Breast epithelium (tissue), 4 donors: ENCODE measurements around the gene TMEM214. TPM values are rescaled to one million over a fixed set of nuclear protein-coding genes. Genes with fewer than 3 reads are reported as not detected.

Experiments used
- DNase-seq, 2 donors: peaks; one replicate each; pipeline ENCODE4 v3.0.0-alpha.2; 2019; ENCODE audit warnings: low spot score in 2 of 2
- H3K27ac ChIP-seq, 2 donors: fragments of 200-600 bp; sonication (generic) in 1 of 2; one replicate each; pipeline ENCODE4 v1.5.1; 2016 to 2019; ENCODE audit warnings: mild to moderate bottlenecking in 1 of 2
- H3K27me3 ChIP-seq, 2 donors: fragments of 200-600 bp; sonication (generic) in 1 of 2; one replicate each; pipeline versions ENCODE4 v1.5.1 to v1.6.0; 2017 to 2019; ENCODE audit warnings: control low read depth in 1 of 2, mild to moderate bottlenecking in 1 of 2
- H3K36me3 ChIP-seq: fragments of 200-600 bp; one replicate; pipeline ENCODE4 v1.5.1; 2019
- H3K4me1 ChIP-seq, 2 donors: fragments of 200-600 bp; sonication (generic); one replicate each; pipeline ENCODE4 v1.5.1; 2016 to 2019; ENCODE audit warnings: control low read depth in 1 of 2
- H3K4me3 ChIP-seq, 3 donors: fragments of 200-600 bp; sonication (generic); 1 replicate in 2 of 3; 2 replicates in 1 of 3; pipeline ENCODE4 v1.5.1; 2016 to 2019; ENCODE audit warnings: mild to moderate bottlenecking in 3 of 3, moderate library complexity in 2 of 3
- H3K9me3 ChIP-seq, 2 donors: fragments of 200-600 bp; sonication (generic) in 1 of 2; one replicate each; pipeline ENCODE4 v1.5.1; 2016 to 2019; ENCODE audit warnings: control low read depth in 1 of 2
- CTCF ChIP-seq, 3 donors: fragments of 450-650 bp; IDR thresholded peaks; one replicate each; pipeline ENCODE4 v1.5.1; 2016 to 2017; ENCODE audit warnings: antibody characterized with exemption in 3 of 3, mild to moderate bottlenecking in 3 of 3, moderate library complexity in 3 of 3
- POLR2A ChIP-seq: fragments of 450-650 bp; IDR thresholded peaks from one replicate; pipeline ENCODE4 v1.6.1; 2016; ENCODE audit warnings: antibody characterized with exemption, mild to moderate bottlenecking, moderate library complexity
- POLR2AphosphoS5 ChIP-seq, 3 donors: sonication (generic); formaldehyde crosslinking; IDR thresholded peaks; one replicate each; pipeline ENCODE4 v1.6.1; 2017; ENCODE audit warnings: antibody characterized with exemption in 3 of 3
- intact Hi-C: fragments of 100-400 bp; cut with DNase I; formaldehyde crosslinking; loops from one replicate; pipeline ENCODE4 v1.15.1; 2023; ENCODE audit warnings: low total_unique reads
- total RNA-seq, 3 donors: library from RNA; depleted of rRNA; stranded (reverse); fragments of >200 nt; gene quantifications; one replicate each; pipeline ENCODE4 v1.1.0, GENCODE V29; 2016

The TMEM214 gene
- total RNA-seq, 3 donors from 2014 or later = 41.1 to 56.0 (median 47.3) TPM

GRCh38 chr2:27006602-27007415 lies 26.0 kb upstream of the TMEM214 start:
- TF ChIP-seq POLR2AphosphoS5 (IDR thresholded peaks at IDR 0.05) (no peak), POLR2A (no peak), CTCF (IDR thresholded peaks at IDR 0.05) (no peak)
- Histone ChIP-seq H3K27ac (no peak overlapping the region), H3K4me3 (no peak overlapping the region), H3K27me3 (no peaks in the 10 kb centered on the region), H3K9me3 (no peaks in the 10 kb centered on the region), H3K36me3 (no peaks in the 10 kb centered on the region), H3K4me1 (no peaks in the 10 kb centered on the region)
- DNase-seq = no peak
- intact Hi-C loops = no loop called here

- no peak for TF ChIP-seq POLR2A
- no peak for TF ChIP-seq CTCF (IDR thresholded peaks at IDR 0.05)
- TF ChIP-seq POLR2AphosphoS5 (IDR thresholded peaks at IDR 0.05) = no peak
- H3K9me3 ChIP-seq = no peaks in the 10 kb centered on the region
- H3K36me3 ChIP-seq = no peaks in the 10 kb centered on the region
- DNase-seq = no peak
- H3K27me3 ChIP-seq = no peaks in the 10 kb centered on the region
- intact Hi-C loops = no loop called here
- H3K4me1 ChIP-seq = no peaks in the 10 kb centered on the region
- no peak overlapping the region for H3K27ac ChIP-seq
- no peak overlapping the region for H3K4me3 ChIP-seq
These were observed 25.1 kb upstream of the TMEM214 start for GRCh38 chr2:27007416-27008374.

GRCh38 chr2:27008678-27009077 lies 24.1 kb upstream of the TMEM214 start:
- Histone ChIP-seq H3K27me3 (no peaks in the 10 kb centered on the region), H3K36me3 (no peaks in the 10 kb centered on the region), H3K27ac (peak overlapping the region in 1 of 2 donors; percentile 3), H3K4me1 (no peaks in the 10 kb centered on the region), H3K4me3 (no peak overlapping the region), H3K9me3 (no peaks in the 10 kb centered on the region)
- intact Hi-C loops = no loop called here
- TF ChIP-seq POLR2A (no peak), POLR2AphosphoS5 (IDR thresholded peaks at IDR 0.05) (no peak), CTCF (IDR thresholded peaks at IDR 0.05) (no peak)
- no peak for DNase-seq

- intact Hi-C loops = no loop called here
- Histone ChIP-seq H3K9me3 (no peaks in the 10 kb centered on the region), H3K27me3 (no peaks in the 10 kb centered on the region), H3K4me1 (no peaks in the 10 kb centered on the region), H3K4me3 (no peak overlapping the region), H3K36me3 (no peaks in the 10 kb centered on the region), H3K27ac (peak overlapping the region in 1 of 2 donors; percentile 3)
- no peak for DNase-seq
- TF ChIP-seq CTCF (IDR thresholded peaks at IDR 0.05) (no peak), POLR2A (no peak), POLR2AphosphoS5 (IDR thresholded peaks at IDR 0.05) (no peak)
These were observed 23.7 kb upstream of the TMEM214 start for GRCh38 chr2:27009083-27009482.
